HG02884 (cell line): Measurements from ENCODE around the gene EMP1.

Experiments
- ATAC-seq: cut with Tn5 transposase; IDR thresholded peaks from one replicate; pipeline ENCODE4 v1.9.1; 2021; ENCODE audit warnings: mild to moderate bottlenecking, moderate library complexity; ENCODE audit not compliant: unreplicated experiment

EMP1 gene

GRCh38 chr12:13171921-13172859 is 24.3 kb upstream of the EMP1 start:
- peak; percentile 35 for ATAC-seq

- peak; percentile 95 for ATAC-seq
Measured at GRCh38 chr12:13173012-13173932, 23.3 kb upstream of the EMP1 start.

- ATAC-seq: no peak
Measured at GRCh38 chr12:13175499-13175898, 21.0 kb upstream of the EMP1 start.

- ATAC-seq: no peak
Measured at GRCh38 chr12:13176256-13176655, 20.3 kb upstream of the EMP1 start.

- no peak for ATAC-seq
Measured at GRCh38 chr12:13177373-13177772, 19.2 kb upstream of the EMP1 start.

- ATAC-seq: no peak
Measured at GRCh38 chr12:13177906-13178305, 18.6 kb upstream of the EMP1 start.

- ATAC-seq: no peak
Measured at GRCh38 chr12:13178568-13179210, 17.8 kb upstream of the EMP1 start.

- no peak for ATAC-seq
Measured at GRCh38 chr12:13179211-13180074, 17.1 kb upstream of the EMP1 start.

- ATAC-seq: no peak
Measured at GRCh38 chr12:13181375-13182070, 15.0 kb upstream of the EMP1 start.

- no peak for ATAC-seq
Measured at GRCh38 chr12:13182881-13183280, 13.6 kb upstream of the EMP1 start.

- no peak for ATAC-seq
Measured at GRCh38 chr12:13183620-13184019, 12.9 kb upstream of the EMP1 start.

GRCh38 chr12:13186302-13186701 is 10.2 kb upstream of the EMP1 start:
- no peak for ATAC-seq

- no peak for ATAC-seq
Measured at GRCh38 chr12:13187399-13187798, 9.1 kb upstream of the EMP1 start.

- no peak for ATAC-seq
Measured at GRCh38 chr12:13189264-13189663, 7.3 kb upstream of the EMP1 start.

GRCh38 chr12:13190275-13190674 is 6.3 kb upstream of the EMP1 start:
- ATAC-seq: no peak

- no peak for ATAC-seq
Measured at GRCh38 chr12:13192719-13193118, 3.8 kb upstream of the EMP1 start.

- no peak for ATAC-seq
Measured at GRCh38 chr12:13193505-13194231, 2.9 kb upstream of the EMP1 start.

- no peak for ATAC-seq
Measured at GRCh38 chr12:13194401-13195110, 2.0 kb upstream of the EMP1 start.
